PC-3 (cell line): ENCODE data around the gene DLGAP3. TPM values are rescaled to one million over a fixed set of nuclear protein-coding genes. Genes with fewer than 3 reads are reported as not detected.

Experiments used
- ATAC-seq: fragments of 200-7000 bp; cut with Tn5 transposase; 2 replicates; pipeline ENCODE4 v1.9.1; 2020; ENCODE audit warnings: mild to moderate bottlenecking, moderate library complexity
- BruUV-seq: library from RNA; stranded (reverse); fragments of 400-500 nt; replicated peaks from 2 replicates; lab custom pipeline; 2021; lab: Mats Ljungman, UMichigan
- CTCF ChIA-PET: fragments of 300-600 bp; sonication (Branson Sonifier 250); formaldehyde crosslinking; loops from one replicate; lab custom pipeline; 2022; ENCODE audit warnings: antibody characterized with exemption; lab: Charles Lee
- POLR2A ChIA-PET: fragments of 300-600 bp; sonication (Branson Sonifier 250); formaldehyde crosslinking; loops from one replicate; lab custom pipeline; 2022; ENCODE audit warnings: antibody characterized with exemption; ENCODE audit not compliant: unreplicated experiment; lab: Charles Lee
- DNase-seq: peaks from one replicate; pipeline ENCODE4 v3.0.0-alpha.2; 2015
- H2AFZ ChIP-seq: fragments of 300-600 bp; sonication (generic); 2 replicates; pipeline ENCODE4 v1.6.0; 2016; ENCODE audit warnings: antibody characterized with exemption, low read length
- H3F3A ChIP-seq: fragments of 300-600 bp; sonication (generic); one replicate; pipeline ENCODE4 v1.6.0; 2017; ENCODE audit warnings: antibody characterized with exemption, low read length, control low read depth, mild to moderate bottlenecking; ENCODE audit not compliant: unreplicated experiment
- H3K27ac ChIP-seq: fragments of 300-600 bp; sonication (generic); 2 replicates; pipeline ENCODE4 v1.5.1; 2016; ENCODE audit warnings: mild to moderate bottlenecking, low read length
- H3K27me3 ChIP-seq: fragments of 300-600 bp; sonication (generic); 2 replicates; pipeline ENCODE4 v1.6.1; 2016; ENCODE audit warnings: low read length, mixed read lengths
- H3K36me3 ChIP-seq: fragments of 300-600 bp; sonication (generic); 2 replicates; pipeline ENCODE4 v1.6.1; 2016; ENCODE audit warnings: low read depth, mixed run types, low read length, mixed read lengths
- H3K4me1 ChIP-seq: fragments of 300-600 bp; sonication (generic); 2 replicates; pipeline ENCODE4 v1.5.1; 2016; ENCODE audit warnings: low read length; ENCODE audit not compliant: insufficient read depth
- H3K4me2 ChIP-seq: fragments of 300-600 bp; sonication (generic); 2 replicates; pipeline ENCODE4 v1.6.0; 2016; ENCODE audit warnings: low read length
- H3K4me3 ChIP-seq: fragments of 300-600 bp; sonication (generic); 2 replicates; pipeline ENCODE4 v1.5.1; 2016; ENCODE audit warnings: mild to moderate bottlenecking, low read length, mixed read lengths
- H3K79me2 ChIP-seq: fragments of 300-600 bp; sonication (generic); 2 replicates; pipeline ENCODE4 v1.6.1; 2017; ENCODE audit warnings: low read length, mixed read lengths
- H3K9ac ChIP-seq: fragments of 300-600 bp; sonication (generic); 2 replicates; pipeline ENCODE4 v1.6.0; 2016; ENCODE audit warnings: mild to moderate bottlenecking, low read length
- H3K9me2 ChIP-seq: fragments of 300-600 bp; sonication (generic); replicated peaks from 2 replicates; pipeline ENCODE4 v1.6.1; 2016; ENCODE audit warnings: mixed run types, low read length, mixed read lengths
- H3K9me3 ChIP-seq: fragments of 300-600 bp; sonication (generic); 2 replicates; pipeline ENCODE4 v1.6.1; 2016; ENCODE audit warnings: low read length, mixed read lengths
- H4K20me1 ChIP-seq: fragments of 300-600 bp; sonication (generic); 2 replicates; pipeline ENCODE4 v1.6.1; 2016; ENCODE audit warnings: low read length, mixed read lengths
- EZH2 ChIP-seq: fragments of 300-600 bp; sonication (generic); IDR thresholded peaks from one replicate; pipeline ENCODE4 v1.6.1; 2017; ENCODE audit warnings: antibody characterized with exemption, mild to moderate bottlenecking, low read length; ENCODE audit not compliant: unreplicated experiment
- EZH2phosphoT487 ChIP-seq: fragments of 300-600 bp; sonication (generic); IDR thresholded peaks from 2 replicates; pipeline ENCODE4 v1.6.1; 2018; ENCODE audit warnings: mild to moderate bottlenecking, antibody characterized with exemption, low read length, borderline replicate concordance
- intact Hi-C: fragments of 100-400 bp; cut with micrococcal nuclease; formaldehyde crosslinking; loops from 2 replicates; pipeline ENCODE4 v1.9.0; 2023
- total RNA-seq: library from RNA; depleted of rRNA; stranded (reverse); fragments of >200 nt; gene quantifications from 2 replicates; pipeline ENCODE4 v1.2.3, GENCODE V29; 2014
- TF ChIP-seq, protein P1 (sequence below): fragments of 300-600 bp; sonication (generic); conservative IDR thresholded peaks from 2 replicates; pipeline ENCODE4 v1.5.1; 2017; ENCODE audit warnings: antibody characterized with exemption, low read depth, mild to moderate bottlenecking, low read length

Gene DLGAP3
- total RNA-seq, 1 experiment from 2014 or later: not detected

DNA sequence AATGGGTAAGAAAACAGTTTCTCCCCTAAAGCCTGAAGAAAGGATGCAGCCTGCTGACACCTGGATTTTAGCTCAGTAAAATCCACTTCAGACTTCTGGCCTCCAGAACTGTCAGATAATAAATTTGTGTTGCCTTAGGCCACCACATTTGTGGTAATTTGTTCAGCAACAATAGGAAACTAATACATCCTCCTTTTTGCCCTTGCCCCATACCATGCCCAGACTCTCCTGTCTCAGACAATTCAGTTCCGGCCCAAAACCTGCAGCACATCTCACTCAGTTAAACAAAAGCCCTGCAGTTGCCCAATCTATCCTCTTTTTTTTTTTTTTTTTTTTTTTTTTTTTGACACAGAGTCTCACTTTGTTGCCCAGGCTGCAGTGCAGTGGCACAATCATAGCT, 95.7 kb downstream of the DLGAP3 start:
- ATAC-seq (no peak), DNase-seq (no peak)
- Histone ChIP-seq H2AFZ (no peak overlapping the region), H3K27me3 (no peaks in the 10 kb centered on the region), H3K9me2 (no peaks in the 10 kb centered on the region), H3K4me2 (no peak overlapping the region), H3K4me1 (no peaks in the 10 kb centered on the region), H3K36me3 (no peaks in the 10 kb centered on the region), H3K9me3 (no peaks in the 10 kb centered on the region), H4K20me1 (no peaks in the 10 kb centered on the region), H3K27ac (no peak overlapping the region), H3K79me2 (no peaks in the 10 kb centered on the region), H3K4me3 (no peak overlapping the region), H3F3A (no peaks in the 10 kb centered on the region), H3K9ac (no peak overlapping the region)
- TF ChIP-seq, protein P1, sequence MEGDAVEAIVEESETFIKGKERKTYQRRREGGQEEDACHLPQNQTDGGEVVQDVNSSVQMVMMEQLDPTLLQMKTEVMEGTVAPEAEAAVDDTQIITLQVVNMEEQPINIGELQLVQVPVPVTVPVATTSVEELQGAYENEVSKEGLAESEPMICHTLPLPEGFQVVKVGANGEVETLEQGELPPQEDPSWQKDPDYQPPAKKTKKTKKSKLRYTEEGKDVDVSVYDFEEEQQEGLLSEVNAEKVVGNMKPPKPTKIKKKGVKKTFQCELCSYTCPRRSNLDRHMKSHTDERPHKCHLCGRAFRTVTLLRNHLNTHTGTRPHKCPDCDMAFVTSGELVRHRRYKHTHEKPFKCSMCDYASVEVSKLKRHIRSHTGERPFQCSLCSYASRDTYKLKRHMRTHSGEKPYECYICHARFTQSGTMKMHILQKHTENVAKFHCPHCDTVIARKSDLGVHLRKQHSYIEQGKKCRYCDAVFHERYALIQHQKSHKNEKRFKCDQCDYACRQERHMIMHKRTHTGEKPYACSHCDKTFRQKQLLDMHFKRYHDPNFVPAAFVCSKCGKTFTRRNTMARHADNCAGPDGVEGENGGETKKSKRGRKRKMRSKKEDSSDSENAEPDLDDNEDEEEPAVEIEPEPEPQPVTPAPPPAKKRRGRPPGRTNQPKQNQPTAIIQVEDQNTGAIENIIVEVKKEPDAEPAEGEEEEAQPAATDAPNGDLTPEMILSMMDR: no peak
- CTCF ChIA-PET: no interaction called here
- no TSS peak for BruUV-seq
- POLR2A ChIA-PET: no interaction called here
- intact Hi-C loops: no loop called here

DNA sequence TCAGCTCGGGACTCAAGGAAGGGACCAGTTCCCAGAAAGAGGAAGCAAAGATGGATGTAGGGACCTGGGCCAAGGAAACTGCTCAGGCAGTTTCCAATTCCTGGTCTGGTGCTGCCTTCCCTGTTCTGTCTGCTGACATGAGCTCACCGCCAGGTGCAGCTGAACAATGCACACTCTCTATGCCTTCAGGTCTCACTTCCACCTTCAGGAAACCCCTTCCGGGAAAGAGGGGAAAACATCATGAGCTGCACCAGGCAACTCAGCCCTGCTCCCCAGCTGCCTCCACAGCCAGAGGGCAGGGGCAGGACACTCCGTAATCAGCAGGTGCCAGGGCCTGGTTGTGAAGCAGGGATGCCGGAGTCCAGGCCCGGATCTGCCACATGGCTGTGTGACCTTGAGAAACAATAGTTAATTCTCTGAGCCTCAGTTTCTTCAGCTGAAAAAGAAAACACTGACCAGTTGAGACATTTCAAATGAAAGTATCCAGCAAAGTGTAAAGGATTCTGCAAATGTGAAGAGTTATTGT, 97.7 kb downstream of the DLGAP3 start:
- H3K9me3 ChIP-seq: no peaks in the 10 kb centered on the region
- BruUV-seq: no TSS peak
- no peak overlapping the region for H3K4me3 ChIP-seq
- no peak overlapping the region for H2AFZ ChIP-seq
- H3K4me2 ChIP-seq: no peak overlapping the region
- H3K9me2 ChIP-seq: no peaks in the 10 kb centered on the region
- no peak for TF ChIP-seq EZH2
- TF ChIP-seq, protein P1: no peak
- TF ChIP-seq EZH2phosphoT487: no peak
- DNase-seq (no peak), ATAC-seq (no peak)
- no peak overlapping the region for H3K9ac ChIP-seq
- no peak overlapping the region for H3K27ac ChIP-seq
- intact Hi-C loops: no loop called here
- no peaks in the 10 kb centered on the region for H3K79me2 ChIP-seq
- CTCF ChIA-PET: no interaction called here
- H3F3A ChIP-seq: no peaks in the 10 kb centered on the region
- H4K20me1 ChIP-seq: no peaks in the 10 kb centered on the region
- POLR2A ChIA-PET: no interaction called here
- H3K36me3 ChIP-seq: no peaks in the 10 kb centered on the region
- no peaks in the 10 kb centered on the region for H3K27me3 ChIP-seq
- H3K4me1 ChIP-seq: no peaks in the 10 kb centered on the region

DNA sequence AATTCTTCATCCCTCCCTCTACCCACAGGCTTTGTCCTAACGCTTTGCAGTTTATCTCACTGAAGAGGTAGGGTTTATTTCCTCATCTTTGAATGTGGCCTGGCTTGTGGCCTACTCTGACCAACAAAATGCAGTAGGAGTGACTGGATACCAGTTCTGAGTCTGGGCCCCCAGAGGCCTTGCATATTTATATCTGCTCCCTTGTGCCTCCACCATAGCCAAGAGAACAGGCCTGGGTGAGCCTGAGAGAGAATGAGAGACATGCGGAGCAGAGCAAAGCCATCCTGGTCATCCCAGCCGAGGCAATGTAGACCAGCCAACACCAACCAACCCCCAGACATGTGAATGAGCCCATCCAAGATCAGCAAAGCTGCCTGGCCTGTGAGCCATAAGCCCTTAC, 100.2 kb downstream of the DLGAP3 start:
- Histone ChIP-seq H3K9me3 (no peaks in the 10 kb centered on the region), H2AFZ (no peak overlapping the region), H3K4me1 (no peaks in the 10 kb centered on the region), H3K4me2 (no peak overlapping the region), H3K27me3 (no peaks in the 10 kb centered on the region), H3K27ac (no peak overlapping the region), H3K9me2 (no peaks in the 10 kb centered on the region), H3K79me2 (no peaks in the 10 kb centered on the region), H3K36me3 (no peaks in the 10 kb centered on the region), H3F3A (no peaks in the 10 kb centered on the region), H3K4me3 (no peak overlapping the region), H4K20me1 (no peaks in the 10 kb centered on the region), H3K9ac (no peak overlapping the region)
- DNase-seq (no peak), ATAC-seq (no peak)
- TF ChIP-seq EZH2phosphoT487 (no peak), EZH2 (no peak)
- TF ChIP-seq, protein P1: no peak
- no TSS peak for BruUV-seq
- ChIA-PET POLR2A (no interaction called here), CTCF (no interaction called here)
- intact Hi-C loops: no loop called here
